DMS153 treated with DMSO at 0.1 percent for 48 hours (cell line): ENCODE data around the gene RIMKLA.

Experiments
- DNase-seq: peaks from one replicate; lab custom pipeline; 2025; ENCODE audit not compliant: unreplicated experiment; lab: John Stamatoyannopoulos, UW

The RIMKLA gene

DNA sequence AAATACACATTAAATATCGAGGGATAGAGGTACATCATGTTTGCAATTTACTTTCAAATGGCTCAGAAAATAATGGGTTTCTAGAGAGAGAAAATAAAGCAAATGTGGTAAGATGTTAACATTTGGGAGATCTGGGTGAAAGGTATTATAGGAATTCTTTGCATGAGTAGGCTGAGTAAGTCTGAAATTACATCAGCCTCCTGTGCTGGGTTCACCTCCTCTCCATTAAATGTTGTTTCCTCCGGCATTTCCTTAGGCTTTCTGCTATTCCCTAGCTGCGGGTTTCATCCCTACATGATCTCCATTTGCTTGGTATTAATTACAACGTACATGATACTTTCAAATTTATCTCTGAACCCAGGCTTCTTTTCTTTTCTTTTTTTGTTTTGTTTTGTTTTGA, 43.6 kb downstream of the RIMKLA start:
- no peak for DNase-seq

DNA sequence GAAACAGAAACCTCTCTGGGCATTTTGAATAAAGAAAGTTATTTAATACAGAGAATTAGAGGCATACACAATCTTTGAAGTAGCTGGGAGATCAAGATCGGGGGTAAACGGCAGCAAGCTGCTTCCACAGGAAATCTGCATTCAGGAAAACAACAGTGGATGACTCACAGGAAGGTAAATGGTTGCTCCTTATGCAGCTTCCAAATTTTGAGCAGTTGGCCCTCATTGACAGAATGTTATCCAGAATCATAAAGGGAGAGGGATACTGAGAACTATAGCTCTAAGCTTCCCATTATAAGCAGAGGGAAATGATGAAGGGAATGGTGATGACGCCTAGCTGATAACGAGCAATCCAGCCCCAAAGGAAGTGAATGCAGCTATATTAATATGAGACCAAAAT, 46.6 kb downstream of the RIMKLA start:
- no peak for DNase-seq

DNA sequence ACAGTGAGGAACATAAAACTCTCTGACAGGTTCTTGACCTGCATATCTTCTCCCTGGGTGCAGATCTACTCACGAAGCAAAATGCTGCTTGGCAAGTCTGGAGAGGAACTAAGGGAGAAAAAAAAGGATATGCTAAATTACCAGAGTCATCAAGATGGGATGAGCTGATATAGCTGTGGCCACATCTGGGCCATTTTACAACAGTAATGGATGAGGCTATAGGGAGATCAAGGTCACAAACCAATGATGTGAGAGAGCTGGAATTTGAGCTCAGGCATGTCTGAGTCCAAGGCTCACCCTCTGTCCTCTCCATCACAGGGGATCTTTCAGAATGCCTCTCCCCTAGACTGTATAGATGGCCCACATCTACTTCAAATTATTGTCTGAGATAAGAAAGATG, 49.0 kb downstream of the RIMKLA start:
- DNase-seq: no peak

DNA sequence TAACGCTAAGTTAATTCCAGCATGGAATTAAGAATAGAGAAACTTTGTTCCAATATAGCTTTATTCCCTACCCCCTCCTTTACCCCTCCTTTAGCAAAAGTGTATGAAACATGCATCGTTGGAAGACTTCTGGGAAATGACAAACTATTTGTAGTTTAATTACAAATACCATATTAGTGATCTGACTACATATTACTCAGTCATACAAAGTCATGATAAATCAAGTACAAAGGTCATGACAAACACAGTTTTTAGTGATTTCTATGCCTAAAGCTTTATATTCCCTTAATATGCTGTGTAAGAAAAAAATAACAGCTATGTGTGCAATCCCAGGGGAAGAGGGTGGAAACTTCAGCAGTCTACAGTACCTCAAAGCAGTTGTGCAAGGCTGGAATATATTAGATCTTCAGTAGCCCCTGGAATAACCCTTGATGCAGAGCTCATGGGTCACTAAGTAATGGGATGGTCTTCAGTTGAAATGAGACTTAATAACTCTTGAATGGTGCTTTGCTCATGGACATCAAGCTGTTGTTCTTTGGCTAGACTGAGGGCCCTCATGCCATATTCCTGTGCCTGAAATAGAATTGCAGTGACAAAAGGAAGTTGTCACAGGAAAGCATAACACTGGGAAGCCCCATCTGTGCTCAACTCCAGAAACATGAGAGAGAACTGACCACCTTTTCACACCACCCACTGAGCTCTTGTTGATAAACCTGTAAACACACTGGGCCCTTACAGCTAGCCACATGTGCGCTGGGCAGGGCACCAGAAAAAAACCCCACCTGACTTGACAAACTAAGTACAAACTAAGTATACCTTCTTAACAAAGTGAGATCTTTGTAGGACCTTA, 49.9 kb downstream of the RIMKLA start:
- no peak for DNase-seq

DNA sequence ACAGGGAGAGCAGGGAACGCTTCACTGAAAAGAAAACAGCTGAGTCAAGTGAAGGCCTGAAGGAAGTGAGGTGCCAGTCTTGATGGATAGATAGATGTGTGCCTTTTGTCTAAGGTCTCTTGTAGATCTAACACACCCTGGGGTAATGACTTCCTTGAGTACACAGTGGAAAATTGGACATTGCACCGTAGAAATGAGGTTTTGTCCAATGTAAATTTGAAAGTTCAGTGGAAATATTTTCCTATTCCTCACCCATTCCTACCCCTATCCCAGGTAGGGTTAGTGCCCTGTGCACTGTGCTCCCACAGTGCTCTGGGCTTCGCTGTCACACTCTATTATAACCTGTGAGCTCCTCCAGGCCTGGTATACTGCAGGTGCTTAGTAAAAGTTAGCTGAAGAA, 50.9 kb downstream of the RIMKLA start:
- DNase-seq: no peak

DNA sequence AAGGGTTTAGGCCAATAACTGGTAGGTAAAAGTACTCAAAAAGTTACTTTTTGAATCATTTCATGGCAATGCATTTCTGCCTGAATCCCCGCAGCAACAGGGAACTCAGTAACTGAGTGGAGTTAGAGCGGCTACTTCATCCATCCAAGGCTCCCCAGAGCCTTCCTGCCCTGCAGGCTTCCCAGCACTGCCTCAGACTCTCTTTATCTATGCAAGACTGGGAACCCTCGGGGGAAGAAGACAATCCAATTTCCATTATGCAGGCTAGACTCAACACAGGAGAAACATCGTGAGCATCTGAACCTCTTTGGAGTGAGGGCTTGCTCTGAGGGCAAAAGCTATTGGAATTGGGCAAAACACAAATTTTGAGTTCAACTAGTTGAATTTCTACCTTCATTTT, 52.1 kb downstream of the RIMKLA start:
- no peak for DNase-seq

DNA sequence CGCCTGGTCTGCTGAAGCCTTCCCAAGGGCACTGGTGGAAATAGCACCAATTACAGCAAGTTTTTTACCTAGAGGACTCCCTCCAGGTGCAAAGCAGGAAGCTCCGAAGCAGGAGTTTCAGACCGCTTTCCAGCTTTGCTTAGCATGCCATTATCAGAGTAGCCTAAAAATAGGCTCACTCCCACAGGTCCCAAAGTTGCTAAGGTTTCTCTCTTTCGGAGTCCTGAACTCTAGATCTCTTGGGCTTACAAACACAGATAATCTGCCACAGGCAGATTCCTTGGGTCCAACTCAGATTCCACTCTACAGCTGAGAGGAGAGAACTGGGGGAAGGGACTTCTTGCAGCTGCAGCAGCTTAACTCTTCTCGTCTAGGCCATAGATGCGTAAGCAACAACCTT, 52.8 kb downstream of the RIMKLA start:
- DNase-seq: no peak

DNA sequence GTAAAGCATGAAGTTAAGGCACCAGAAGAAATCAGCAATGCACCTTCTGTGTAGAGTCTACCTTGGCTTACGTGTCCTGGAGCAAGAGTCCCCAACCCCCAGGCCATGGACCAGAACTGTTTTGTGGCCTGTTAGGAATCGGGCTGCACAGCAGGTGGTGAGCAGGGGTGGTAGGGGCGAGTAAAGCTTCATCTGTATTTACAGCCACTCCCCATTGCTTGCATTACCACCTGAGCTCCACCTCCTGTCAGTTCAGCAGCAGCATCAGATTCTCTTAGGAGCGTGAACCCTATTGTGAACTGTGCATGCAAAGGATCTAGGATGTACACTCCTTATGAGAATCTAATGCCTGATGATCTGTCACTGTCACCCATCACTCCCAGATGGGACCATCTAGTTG, 53.7 kb downstream of the RIMKLA start:
- no peak for DNase-seq

DNA sequence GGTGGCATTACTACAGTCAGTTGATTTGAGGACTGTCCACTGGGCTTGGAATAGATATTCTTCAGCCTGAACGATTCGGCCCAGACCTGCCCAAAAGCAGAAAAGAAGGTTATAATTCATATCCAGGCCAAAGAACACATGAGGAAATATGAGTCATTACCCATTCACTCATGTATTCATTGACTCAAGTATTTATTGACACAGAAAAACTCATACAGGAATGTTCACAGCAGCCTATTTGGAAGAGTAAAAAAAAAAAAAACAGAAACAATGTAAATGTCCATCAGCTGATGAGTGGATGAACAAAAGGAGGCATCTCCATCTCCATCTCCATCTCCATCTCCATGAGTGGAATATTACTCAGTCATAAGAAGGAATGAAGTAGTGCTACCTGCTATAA, 59.3 kb downstream of the RIMKLA start:
- DNase-seq: no peak

DNA sequence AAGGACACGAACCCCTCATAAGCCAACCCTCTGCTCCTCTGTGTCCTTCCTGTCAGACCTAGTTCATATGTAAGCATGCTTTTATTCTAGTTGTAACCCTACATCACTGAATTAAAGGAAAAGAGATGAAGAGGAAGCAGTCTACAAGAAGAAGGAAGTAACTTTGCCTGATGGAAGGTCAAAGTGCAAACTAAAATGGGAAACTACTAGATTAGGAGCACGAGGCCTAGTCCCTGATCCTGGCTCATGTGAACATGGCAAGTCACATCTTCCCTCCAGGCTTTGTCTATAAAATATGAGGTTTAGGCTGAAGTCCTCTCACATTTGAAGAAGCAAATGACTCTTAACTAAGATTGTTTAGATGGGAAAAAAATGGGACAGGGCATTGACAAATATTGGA, 62.1 kb downstream of the RIMKLA start:
- DNase-seq: no peak

DNA sequence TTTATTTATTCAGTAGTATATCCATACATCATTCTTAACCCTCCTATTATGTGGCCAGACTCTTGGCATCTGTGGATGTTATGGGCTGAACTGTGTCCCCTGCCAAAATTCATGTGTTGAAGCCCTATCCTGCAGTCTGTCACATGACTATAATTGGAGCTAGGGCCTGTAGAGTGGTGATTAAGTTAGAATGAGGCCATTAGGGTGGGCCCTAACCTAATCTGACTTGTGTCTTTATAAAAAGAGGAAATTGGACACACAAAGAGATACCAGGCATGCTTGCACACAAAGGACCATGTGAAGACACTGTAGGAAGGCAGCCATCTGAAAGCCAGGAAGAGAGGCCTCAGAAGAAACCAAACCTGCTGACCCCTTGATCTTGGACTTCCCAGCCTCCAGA, 68.7 kb downstream of the RIMKLA start:
- no peak for DNase-seq

DNA sequence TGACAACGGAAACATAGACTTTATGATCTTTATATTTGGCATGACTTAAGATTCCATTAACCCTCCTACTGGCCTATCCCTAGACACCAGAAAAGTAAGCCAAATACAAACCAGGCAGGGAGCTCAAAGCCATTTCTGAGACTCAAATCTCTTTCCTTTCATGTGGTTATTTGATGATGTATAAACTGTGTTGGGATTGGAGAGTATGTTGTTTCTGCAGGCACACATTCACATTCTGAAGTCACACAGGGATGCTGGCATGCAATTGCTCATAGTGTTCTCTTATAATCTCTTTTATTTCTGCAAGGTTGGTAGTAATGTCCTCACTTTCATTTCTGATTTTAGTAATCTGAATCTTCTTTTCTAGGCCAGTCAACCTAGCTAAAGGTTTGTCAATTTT, 69.5 kb downstream of the RIMKLA start:
- no peak for DNase-seq

DNA sequence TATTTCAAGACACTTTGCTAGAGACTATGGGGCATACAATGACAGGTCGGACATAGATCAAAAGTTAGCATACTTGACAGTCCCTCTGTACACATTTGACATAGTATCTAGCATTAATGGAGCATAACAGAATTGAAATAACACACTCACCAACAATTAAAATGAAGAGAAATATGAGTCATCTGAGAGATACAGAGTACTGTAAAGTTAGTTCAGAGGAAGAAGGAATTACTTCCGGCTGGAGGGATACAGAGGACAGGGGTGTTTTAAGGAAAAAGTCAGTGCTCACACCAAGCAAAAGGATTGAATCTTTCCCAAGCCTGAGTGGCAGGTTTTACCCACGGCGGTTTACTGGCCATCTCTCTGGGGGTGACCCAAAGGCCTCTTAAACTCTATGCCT, 72.8 kb downstream of the RIMKLA start:
- no peak for DNase-seq

DNA sequence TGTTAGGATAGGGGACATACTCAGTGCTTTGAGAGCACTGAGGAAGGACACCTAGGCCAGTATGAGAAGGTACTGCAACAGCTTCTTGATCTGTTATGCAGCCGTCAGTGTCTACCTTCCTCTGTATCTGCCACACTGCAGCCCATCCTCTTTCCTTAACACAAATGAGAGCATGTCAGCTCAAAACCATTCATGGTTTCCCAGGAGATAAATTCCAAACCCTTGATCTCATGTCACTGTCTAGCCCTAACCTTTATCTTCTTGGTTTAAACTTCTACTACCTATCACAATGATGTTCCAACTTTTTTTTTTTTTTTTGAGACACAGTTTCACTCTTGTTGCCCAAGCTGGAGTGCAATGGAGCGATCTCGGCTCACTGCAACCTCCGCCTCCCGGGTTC, 73.8 kb downstream of the RIMKLA start:
- no peak for DNase-seq

DNA sequence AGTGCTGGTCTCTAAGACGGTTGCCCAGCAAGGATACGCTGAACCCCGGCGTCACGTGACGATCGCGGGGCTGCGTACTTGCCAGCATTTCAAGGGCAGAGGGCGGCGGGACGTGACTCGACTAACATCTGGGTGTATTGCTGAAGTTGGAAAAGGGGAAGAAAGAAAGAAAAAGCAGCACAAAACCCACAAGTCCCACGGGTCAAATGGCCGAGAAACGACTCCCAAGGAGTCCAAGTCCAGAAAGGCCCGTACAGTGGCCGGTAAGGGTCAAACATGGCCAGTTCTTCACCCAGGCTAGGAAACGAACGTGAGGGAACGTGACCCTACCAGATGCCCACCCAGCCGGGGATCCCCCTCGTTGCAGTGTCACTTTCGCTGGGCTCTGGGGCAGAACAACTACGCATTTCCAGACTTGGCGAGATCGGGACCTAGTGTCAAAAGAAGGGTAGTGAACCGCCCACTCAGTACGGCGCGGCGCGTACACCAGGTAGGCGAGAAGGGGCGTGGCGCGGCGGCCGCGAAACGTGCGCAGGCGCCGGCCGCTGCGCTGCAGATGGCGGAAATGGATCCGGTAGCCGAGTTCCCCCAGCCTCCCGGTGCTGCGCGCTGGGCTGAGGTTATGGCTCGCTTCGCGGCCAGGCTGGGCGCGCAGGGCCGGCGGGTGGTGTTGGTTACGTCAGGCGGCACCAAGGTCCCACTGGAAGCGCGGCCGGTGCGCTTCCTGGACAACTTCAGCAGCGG, 75.6 kb downstream of the RIMKLA start, which contains the start of the genes PPCS and ZMYND12:
PPCS (plus strand) TSS at position 534 of the 744 bp plus-strand sequence; CDS start at position 557, 23 bp downstream.
ZMYND12 (minus strand) TSS at position 13 of the 744 bp plus-strand sequence. CDS start 25 bp downstream, outside the sequence.
- peak; percentile 78 for DNase-seq

DNA sequence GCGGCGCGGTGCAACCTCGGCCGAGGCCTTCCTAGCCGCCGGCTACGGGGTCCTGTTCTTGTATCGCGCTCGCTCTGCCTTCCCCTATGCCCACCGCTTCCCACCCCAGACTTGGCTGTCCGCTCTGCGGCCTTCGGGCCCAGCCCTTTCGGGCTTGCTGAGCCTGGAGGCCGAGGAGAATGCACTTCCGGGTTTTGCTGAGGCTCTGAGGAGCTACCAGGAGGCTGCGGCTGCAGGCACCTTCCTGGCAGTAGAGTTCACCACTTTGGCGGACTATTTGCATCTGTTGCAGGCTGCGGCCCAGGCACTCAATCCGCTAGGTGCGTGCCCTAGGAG, 76.1 kb downstream of the RIMKLA start:
- peak; percentile 36 for DNase-seq

DNA sequence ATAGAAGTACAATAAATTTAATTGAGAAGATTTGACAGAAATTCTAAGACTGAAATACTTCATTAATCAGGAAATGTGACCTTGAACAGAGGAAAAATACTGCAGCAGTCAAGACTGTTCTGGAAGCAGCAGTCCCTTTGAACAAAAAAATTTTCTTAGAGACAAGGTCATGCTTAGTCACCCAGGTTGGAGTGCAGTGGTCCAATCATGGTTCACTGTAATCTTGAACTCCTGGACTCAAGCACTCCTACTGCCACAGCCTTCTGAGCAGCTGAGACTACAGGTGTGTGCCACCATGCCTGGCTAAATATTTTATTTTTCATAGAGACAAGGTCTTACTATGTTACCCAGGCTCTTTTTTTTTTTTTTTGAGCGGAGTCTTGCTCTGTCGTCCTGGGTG, 80.6 kb downstream of the RIMKLA start:
- DNase-seq: no peak

DNA sequence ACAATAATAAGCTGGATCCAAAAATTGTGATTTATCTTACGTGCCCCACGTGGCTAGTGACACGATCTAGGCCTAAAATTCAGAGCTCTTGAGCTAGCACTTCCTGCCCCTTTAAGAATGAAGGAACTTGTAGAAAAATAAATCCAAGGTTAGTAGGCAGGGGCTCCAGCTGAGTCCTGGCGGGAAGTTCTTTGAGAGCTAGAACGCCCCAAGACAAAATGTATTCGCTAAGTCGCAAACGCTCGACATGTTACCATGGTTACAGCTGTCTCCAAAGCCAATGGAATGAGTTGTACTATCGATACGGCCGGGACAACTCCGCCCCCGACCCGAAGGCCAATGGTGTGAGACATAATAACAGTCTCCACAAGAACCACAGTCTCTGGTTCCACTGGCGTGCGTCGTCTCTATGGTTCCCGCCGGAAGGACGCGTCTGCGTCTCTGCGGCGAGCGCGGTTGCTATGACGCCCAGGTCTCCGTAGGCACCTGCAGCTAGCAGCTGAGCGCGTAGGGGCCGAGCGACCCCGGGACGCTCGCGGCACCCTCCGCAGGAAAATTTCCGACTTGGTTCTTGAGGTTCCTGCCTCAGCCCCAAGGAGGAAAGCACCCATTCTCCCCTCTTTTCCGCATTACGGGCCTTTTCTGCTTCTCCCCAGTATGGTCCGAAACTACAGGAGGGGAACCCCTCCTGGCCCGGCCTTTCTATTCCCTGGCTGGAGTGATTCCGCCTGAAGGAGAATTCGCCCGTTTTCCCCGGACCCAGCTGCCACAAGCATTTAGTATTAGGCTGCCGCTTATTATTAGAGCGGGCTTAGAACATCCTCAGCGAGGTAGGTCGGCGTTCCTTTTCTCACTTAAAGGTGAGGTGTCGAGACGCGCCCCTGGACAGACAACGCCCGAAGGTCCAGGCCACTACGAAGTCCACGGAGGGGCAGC, 82.5 kb downstream of the RIMKLA start, which contains the start of gene CCDC30:
CCDC30 (plus strand) TSS at position 459 of the 936 bp plus-strand sequence. CDS start 17,266 bp downstream, outside the sequence.
- DNase-seq: peak; percentile 96

DNA sequence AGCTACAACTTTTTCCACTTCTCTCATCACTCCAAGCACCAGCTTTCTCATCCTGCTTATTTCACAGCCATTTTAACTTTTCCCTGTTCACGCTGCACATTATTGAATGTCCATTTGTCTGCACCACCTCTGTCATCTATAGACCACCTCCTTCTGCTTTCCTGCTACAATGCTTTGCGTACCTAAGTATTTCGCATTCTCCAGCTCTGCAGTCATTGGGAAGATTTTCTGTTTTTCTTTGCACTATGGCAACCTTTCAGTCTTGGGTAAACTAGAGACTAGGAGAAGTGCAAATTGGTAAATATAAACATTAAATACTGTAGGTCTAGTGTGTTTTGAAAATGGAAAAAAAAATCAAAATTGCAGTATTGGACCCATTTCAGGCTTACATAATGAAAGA, 83.3 kb downstream of the RIMKLA start:
- no peak for DNase-seq

DNA sequence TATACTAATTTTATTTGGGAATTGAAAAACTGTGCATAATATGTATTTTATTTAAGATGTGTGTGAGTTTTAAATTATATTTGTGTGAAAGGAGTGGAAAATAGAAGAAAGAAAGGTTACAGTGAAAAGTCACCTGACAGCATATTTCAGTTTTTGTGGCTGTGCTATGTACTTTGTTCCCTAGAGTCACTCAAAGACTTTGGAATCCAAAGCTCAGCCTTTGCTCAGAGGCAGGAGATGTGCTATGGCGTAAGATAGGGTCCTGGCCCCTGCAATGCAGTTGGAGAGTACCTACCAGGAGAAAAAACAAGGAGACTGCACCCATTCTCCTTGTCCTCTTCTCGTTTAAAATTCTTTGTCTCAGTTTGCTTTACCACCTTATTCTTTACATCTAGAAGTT, 85.4 kb downstream of the RIMKLA start:
- DNase-seq: no peak

DNA sequence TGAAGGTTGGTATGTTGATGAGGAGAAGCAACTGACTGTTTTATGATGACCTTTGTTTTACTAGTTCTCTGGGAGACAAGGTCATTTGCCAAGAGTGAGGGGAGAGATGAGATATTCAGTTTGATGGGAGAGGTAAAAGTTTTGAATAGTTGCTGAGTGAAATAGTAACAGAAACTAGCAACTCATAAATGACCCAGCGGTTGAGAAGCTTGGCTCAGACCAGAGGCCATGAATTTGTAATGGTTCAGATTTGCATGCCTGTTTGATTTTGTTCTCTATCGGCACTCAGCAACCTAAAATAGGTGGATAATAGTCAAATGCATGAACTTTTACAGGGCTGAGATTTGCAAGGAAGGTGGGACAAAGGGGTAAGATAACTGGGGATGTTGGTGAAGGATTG, 89.1 kb downstream of the RIMKLA start:
- no peak for DNase-seq
